Measurements from ENCODE around the gene BCAS1. TPM values are rescaled to one million over a fixed set of nuclear protein-coding genes. Genes with fewer than 3 reads are reported as not detected.

The BCAS1 gene
- total and polyA plus RNA-seq, 10 of the 15 experiments (the other 5 are each of a cell fraction or from before 2014, with no cell fraction given), result 0.21 to 1.4 (median 0.55) TPM

- SMC1A ChIA-PET (ENCODE audit: uncharacterized antibody, unreplicated experiment), result interaction anchor here (0.7 to 18.6 kb wide), 29 partner anchors 10 to 601 kb away, joined by 3 to 384 read pairs (median 4); no protein-coding TSS in a partner anchor
- peaks cover 40% of the 10 kb centered on the region for H3K4me1 ChIP-seq (ENCODE audit: control insufficient read depth, insufficient read depth, low read length)
- no peak for TF ChIP-seq TCF3 (IDR thresholded peaks at IDR 0.05; ENCODE audit: borderline replicate concordance, insufficient read depth, low read depth, low read length)
- no peak for TF ChIP-seq POU2F2 (IDR thresholded peaks at IDR 0.05; ENCODE audit: borderline replicate concordance, low read depth, low read length)
- TF ChIP-seq DPF2 (IDR thresholded peaks at IDR 0.05), result 0 out of 2 replicates have a peak, but pooled peaks have one; percentile 31
- TF ChIP-seq ZNF24 (IDR thresholded peaks at IDR 0.05), result 0 out of 2 replicates have a peak, but pooled peaks have one; percentile 3
- TF ChIP-seq ASH2L (IDR thresholded peaks at IDR 0.05; ENCODE audit: borderline replicate concordance, low read depth), result no peak
- peak; percentile 56 to 70 for TF ChIP-seq BHLHE40 (IDR thresholded peaks at IDR 0.05; ENCODE audit: borderline replicate concordance in 1 of 2, low read depth in 2 of 2, low read length in 1 of 2)
- TF ChIP-seq RELB (IDR thresholded peaks at IDR 0.05; ENCODE audit: low read depth), result peak; percentile 66
- no peak for TF ChIP-seq ZBTB11 (CRISPR knock-in tag; IDR thresholded peaks at IDR 0.05)
- no peak for TF ChIP-seq HCFC1 (IDR thresholded peaks at IDR 0.05; ENCODE audit: low read length)
- TF ChIP-seq IKZF1 (conservative IDR thresholded peaks at IDR 0.05), result peak; percentile 57; the same call in 1 of the 2 replicates
- TF ChIP-seq E2F8 (IDR thresholded peaks at IDR 0.05; ENCODE audit: low read depth, partially characterized antibody), result no peak
Observed at GRCh38 chr20:53941680-53942471, 128.5 kb downstream of the BCAS1 start.

More at GRCh38 chr20:53941680-53942471, 128.5 kb downstream of the BCAS1 start:
- ChIA-PET CTCF (interaction anchor here (0.6 to 20.5 kb wide), 22 partner anchors 14 to 1194 kb away, joined by 3 to 258 read pairs (median 4); no protein-coding TSS in a partner anchor), RAD21 (ENCODE audit: unreplicated experiment) (interaction anchor here (0.9 to 18.3 kb wide), 19 partner anchors 8 to 529 kb away, joined by 3 to 394 read pairs (median 6); no protein-coding TSS in a partner anchor), POLR2A (interaction anchor here (0.6 to 1.5 kb wide), 6 partner anchors 9 to 349 kb away, joined by 3 to 9 read pairs (median 5); no protein-coding TSS in a partner anchor)
- Histone ChIP-seq H3K9ac (ENCODE audit: control insufficient read depth, insufficient read depth, low read length) (peak overlapping the region; percentile 58), H3K79me2 (ENCODE audit: control insufficient read depth, insufficient read depth, low read length) (peaks cover 5% of the 10 kb centered on the region), H3K36me3 (ENCODE audit: control insufficient read depth in 2 of 2, insufficient read depth in 2 of 2, low read length in 1 of 2) (no peaks in the 10 kb centered on the region), H2AFZ (ENCODE audit: control insufficient read depth, low read depth, low read length) (peak overlapping the region; percentile 87), H3K9me3 (replicated peaks; ENCODE audit: control insufficient read depth, insufficient read depth, low read length) (no peaks in the 10 kb centered on the region), H4K20me1 (ENCODE audit: control insufficient read depth, insufficient read depth) (no peaks in the 10 kb centered on the region), H3K4me2 (ENCODE audit: control insufficient read depth, insufficient read depth) (peak overlapping the region; percentile 76), H3K4me3 (peak overlapping the region; percentile 30; the same call in 1 of the 2 replicates), H3K27ac (ENCODE audit: control insufficient read depth, insufficient read depth) (peak overlapping the region; percentile 84), H3K27me3 (replicated peaks in 1 of 2; ENCODE audit: control insufficient read depth in 2 of 2, insufficient read depth in 2 of 2, low read length in 1 of 2) (no peaks in the 10 kb centered on the region)
- in situ Hi-C loops (cut with MboI) (loop anchor here (5.0 kb wide), 4 partner anchors 120 to 530 kb away; no protein-coding TSS in a partner anchor), intact Hi-C loops (cut with micrococcal nuclease; ENCODE audit: unreplicated experiment) (loop anchor here (2.0 to 5.0 kb wide), 5 partner anchors 35 to 725 kb away; no protein-coding TSS in a partner anchor)
- WGBS (ENCODE audit: insufficient coverage, insufficient replicate concordance, low lambda C conversion rate, missing lambda C conversion rate), result 11% methylated on average over 7 of the region's 7 CpGs
- FAIRE-seq, result no peak
- DNase-seq (ENCODE audit: low read depth, low spot score), result peak; percentile 63
- ATAC-seq, result peak; percentile 85
- TSS peak; percentile 78 for BruUV-seq (replicated peaks)
